ENCODE results near the gene RASSF4. TPM values are rescaled to one million over a fixed set of nuclear protein-coding genes. Genes with fewer than 3 reads are reported as not detected.

Gene RASSF4
- total RNA-seq (2022; extraction: Qiagen RNA extraction; ENCODE audit: low read depth), result 1.6 to 2.8 TPM (median 1.9 TPM) in 5 replicates

GRCh38 chr10:44959247-44960087 lies at the start of gene RASSF4:
Gene RASSF4 (plus strand): TSS chr10:44959802. CDS start chr10:44970203, 10,401 bp downstream.

GRCh38 chr10:44911081-44911540 lies 48.5 kb upstream of the RASSF4 start, which contains the start of gene TMEM72:
Gene TMEM72 (plus strand): TSS chr10:44911337. CDS start chr10:44911513, 176 bp downstream.

GRCh38 chr10:44978570-44979280 lies 19.1 kb downstream of the RASSF4 start, which contains the start of gene DEPP1:
Gene DEPP1 (minus strand): TSS chr10:44978809. CDS start chr10:44978030, 779 bp downstream.

GRCh38 chr10:45000752-45001380 lies 41.3 kb downstream of the RASSF4 start, which contains the start of gene ZNF22:
Gene ZNF22 (plus strand): TSS chr10:45000923. CDS start chr10:45003369, 2,446 bp downstream.

Other genes starting within 250 kb of the RASSF4 start
- gene TMEM72, start 48.5 kb upstream of the RASSF4 start, total RNA-seq (2022; extraction: Qiagen RNA extraction; ENCODE audit: low read depth), result not detected in 5 replicates
- 1.3 to 1.7 TPM (median 1.4 TPM) in 5 replicates for gene DEPP1, start 19.0 kb downstream of the RASSF4 start, total RNA-seq (2022; extraction: Qiagen RNA extraction; ENCODE audit: low read depth)
- gene ZNF22, start 41.1 kb downstream of the RASSF4 start, total RNA-seq (2022; extraction: Qiagen RNA extraction; ENCODE audit: low read depth), result 5.2 to 6.8 TPM (median 6.3 TPM) in 5 replicates

All from A549 treated with GW870086 at 1 μM for 4 hours (cell line).